RWPE1 (cell line): ENCODE measurements around the gene CD300H.
"Not testable (repeated sequence)": the region's sequence is repeated elsewhere in the genome, so short reads cannot be mapped to it uniquely, and the experiment has no call there.

Experiments
- CTCF ChIA-PET: fragments of 350-600 bp; sonication (Branson Sonifier 250); formaldehyde crosslinking; extraction: SDS; loops from one replicate; lab custom pipeline; 2021; lab: Yijun Ruan, JAX
- POLR2A ChIA-PET: fragments of 400-600 bp; formaldehyde crosslinking; extraction: SDS; loops from one replicate; lab custom pipeline; 2020; ENCODE audit warnings: antibody characterized with exemption; ENCODE audit not compliant: low non-redundant PET; lab: Yijun Ruan, JAX
- DNase-seq: peaks from one replicate; pipeline ENCODE4 v3.0.0; 2012; ENCODE audit warnings: low spot score
- H3K27ac ChIP-seq: fragments of 450-650 bp; 2 replicates; pipeline ENCODE4 v1.5.1; 2017
- TF ChIP-seq, protein P1 (sequence below): fragments of 450-650 bp; conservative IDR thresholded peaks from 2 replicates; pipeline ENCODE4 v1.5.1; 2017; ENCODE audit warnings: low read depth, mild to moderate bottlenecking

The CD300H gene

DNA sequence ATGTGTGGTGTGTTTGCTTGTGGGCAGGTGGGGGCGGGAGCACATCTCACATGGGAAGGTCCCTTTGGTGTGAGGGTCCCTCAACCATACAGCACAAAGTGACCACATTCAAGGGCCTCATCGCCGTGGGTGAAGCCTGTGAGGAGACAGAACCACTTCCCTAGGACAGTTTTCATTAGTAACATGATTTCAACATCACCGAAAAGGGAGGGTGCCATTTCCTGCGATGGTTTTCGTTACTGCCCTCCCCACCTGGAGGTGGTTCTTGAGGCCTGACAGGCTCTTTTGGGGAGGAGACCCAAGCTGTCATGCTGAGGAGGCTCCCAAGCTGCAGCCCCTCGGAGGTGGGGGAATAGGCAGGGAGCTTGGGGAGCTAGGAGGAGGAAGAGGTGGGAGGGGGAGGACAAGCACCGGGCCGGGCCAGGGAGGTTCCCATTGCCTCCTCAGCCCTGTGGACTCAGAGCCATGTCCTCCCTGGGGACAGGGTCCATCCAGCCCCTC, 45.6 kb downstream of the CD300H start:
- no peak for DNase-seq
- POLR2A ChIA-PET: no interaction called here
- CTCF ChIA-PET: no interaction called here
- no peak overlapping the region for H3K27ac ChIP-seq
- TF ChIP-seq, protein P1, sequence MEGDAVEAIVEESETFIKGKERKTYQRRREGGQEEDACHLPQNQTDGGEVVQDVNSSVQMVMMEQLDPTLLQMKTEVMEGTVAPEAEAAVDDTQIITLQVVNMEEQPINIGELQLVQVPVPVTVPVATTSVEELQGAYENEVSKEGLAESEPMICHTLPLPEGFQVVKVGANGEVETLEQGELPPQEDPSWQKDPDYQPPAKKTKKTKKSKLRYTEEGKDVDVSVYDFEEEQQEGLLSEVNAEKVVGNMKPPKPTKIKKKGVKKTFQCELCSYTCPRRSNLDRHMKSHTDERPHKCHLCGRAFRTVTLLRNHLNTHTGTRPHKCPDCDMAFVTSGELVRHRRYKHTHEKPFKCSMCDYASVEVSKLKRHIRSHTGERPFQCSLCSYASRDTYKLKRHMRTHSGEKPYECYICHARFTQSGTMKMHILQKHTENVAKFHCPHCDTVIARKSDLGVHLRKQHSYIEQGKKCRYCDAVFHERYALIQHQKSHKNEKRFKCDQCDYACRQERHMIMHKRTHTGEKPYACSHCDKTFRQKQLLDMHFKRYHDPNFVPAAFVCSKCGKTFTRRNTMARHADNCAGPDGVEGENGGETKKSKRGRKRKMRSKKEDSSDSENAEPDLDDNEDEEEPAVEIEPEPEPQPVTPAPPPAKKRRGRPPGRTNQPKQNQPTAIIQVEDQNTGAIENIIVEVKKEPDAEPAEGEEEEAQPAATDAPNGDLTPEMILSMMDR: no peak

DNA sequence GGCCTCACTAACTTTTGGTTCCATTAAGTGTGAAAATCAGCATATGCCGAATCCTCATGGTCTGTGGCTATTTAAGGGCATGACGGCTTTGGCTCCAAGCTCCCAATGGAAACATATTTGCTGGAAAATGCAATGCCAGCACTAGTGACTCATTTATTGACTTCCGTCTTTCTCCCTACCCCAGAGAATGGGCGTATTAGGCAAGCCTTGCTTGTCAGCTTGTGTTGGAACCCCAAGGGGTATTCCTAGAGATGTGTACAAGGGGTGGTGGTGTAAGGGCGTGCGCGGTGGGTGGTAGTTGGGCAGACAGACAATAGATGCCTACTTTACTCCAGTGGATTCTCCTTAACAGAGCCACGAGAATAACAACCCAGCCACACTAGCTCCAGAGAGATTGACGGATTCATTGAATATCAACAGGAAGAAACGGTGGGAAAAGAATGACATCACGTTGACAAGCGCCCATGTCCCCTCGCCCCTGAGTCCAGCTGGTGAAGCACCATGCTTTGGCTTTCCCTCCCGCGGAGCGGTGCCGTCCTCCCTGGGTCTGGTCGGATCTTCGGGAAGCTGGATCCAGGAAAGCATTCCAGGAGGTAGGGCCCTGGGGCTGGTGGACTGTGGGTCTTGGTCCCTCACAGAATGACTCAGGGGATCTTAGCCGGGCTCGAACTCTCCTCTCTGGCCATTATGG, 46.4 kb downstream of the CD300H start:
- POLR2A ChIA-PET: no interaction called here
- no peak overlapping the region for H3K27ac ChIP-seq
- CTCF ChIA-PET: interaction anchor here (0.7 to 0.8 kb wide), 3 partner anchors 45 to 222 kb away, joined by 3 to 4 read pairs (median 3); no protein-coding TSS in a partner anchor
- DNase-seq: peak; percentile 22
- TF ChIP-seq, protein P1: no peak

DNA sequence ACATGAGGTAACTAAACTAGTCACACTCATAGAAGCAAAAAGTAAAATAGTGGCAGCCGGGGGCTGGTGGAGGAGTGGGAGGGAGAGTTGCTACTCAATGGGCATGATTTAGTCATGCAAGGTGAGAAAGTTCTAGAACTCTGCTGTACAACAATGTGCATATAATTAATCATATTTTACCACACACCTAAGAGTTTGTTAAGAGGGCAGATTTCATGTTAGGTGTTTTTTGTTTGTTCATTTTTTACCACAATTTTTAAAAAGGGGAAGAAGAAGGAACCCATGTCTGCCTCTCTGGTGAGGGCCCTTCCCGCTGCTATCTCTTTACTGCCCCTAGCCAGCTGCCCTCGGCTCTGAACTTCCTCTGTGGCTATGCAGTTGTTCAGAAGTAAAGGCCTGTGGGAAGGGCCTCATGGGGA, 47.3 kb downstream of the CD300H start:
- ChIA-PET CTCF (interaction anchor here (0.7 to 0.8 kb wide), 2 partner anchors 44 to 243 kb away, joined by 4 to 6 read pairs; no protein-coding TSS in a partner anchor), POLR2A (interaction anchor here (0.5 kb wide), 1 partner anchor 76 kb away, joined by 3 read pairs; no protein-coding TSS in a partner anchor)
- no peak for DNase-seq
- H3K27ac ChIP-seq: no peak overlapping the region
- TF ChIP-seq, protein P1: no peak

DNA sequence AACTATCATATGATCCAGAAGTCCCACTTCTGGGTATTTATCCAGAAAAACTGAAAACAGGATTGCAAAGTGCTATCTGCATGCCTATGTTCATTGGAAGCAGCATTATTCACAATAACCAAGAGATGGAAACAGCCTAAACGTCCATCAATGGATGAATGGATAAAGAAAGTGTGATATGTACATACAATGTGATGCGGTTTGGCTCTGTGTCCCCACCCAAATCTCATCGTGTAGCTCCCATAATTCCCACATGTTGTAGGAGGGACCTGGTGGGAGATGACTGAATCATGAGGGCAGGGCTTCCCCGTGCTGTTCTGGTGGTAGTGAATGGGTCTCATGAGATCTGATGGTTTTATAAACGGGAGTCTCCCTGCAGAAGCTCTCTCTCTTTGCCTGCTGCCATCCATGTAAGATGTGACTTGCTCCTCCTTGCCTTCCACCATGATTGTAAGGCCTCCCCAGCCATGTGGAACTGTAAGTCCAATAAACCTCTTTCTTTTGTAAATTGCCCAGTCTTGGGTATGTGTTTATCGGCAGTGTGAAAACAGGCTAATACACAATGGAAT, 48.8 kb downstream of the CD300H start:
- CTCF ChIA-PET, POLR2A ChIA-PET, DNase-seq, H3K27ac ChIP-seq: not testable (repeated sequence)

DNA sequence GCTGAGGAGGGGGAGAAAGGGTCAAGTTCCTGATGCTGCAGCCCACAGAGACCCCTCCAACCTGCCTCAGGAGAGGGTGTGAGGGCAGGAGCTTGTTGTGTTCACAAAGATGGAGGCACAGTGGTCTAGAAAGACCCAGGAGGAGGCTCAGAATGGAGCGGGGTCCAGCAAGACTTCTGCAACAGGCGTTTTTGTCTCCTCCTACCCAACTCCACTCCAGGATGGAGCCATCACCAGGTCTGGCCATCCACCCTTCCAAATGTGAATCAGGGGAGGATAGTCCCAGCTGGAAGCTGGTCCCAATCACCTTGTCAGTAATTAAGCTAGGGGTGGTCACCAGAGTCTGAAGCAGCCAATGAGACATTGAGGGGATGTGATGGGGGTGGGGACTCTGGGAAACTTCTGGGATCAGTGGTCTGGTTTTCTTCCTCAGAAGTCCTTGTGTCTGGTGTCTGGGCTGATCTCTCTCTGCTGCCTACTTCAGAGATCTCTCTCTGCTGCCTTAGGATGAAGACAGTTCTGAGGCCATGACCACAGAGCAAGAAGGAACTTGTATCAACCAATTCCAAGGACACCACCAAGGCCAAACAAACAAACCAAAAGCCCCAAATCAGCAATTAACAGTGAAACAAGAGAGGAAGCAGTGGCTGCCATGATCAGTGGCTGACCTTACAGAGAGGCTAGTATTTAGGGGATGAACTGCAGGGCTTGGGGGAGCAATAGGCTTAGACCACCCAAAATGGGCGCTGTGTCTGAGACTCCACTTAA, 50.6 kb downstream of the CD300H start:
- CTCF ChIA-PET: no interaction called here
- TF ChIP-seq, protein P1: no peak
- POLR2A ChIA-PET: no interaction called here
- DNase-seq: no peak
- no peak overlapping the region for H3K27ac ChIP-seq

DNA sequence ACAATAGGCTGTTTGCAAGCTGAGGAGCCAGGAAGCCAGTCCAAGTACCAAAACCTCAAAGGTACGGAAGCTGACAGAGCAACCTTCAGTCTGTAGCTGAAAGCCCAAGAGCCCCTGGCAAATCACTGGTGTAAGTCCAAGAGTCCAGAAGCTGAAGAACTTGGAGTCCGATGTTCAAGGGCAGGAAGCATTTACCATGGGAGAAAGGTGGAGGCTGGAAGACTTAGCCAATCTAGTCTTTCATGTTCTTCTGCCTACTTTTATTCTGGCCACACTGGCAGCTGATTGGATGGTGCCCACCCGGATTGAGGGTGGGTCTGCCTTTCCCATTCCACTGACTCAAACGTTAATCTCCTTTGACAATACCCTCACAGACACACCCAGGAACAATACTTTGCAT, 51.4 kb downstream of the CD300H start:
- TF ChIP-seq, protein P1: no peak
- ChIA-PET POLR2A (no interaction called here), CTCF (interaction anchor here (0.6 kb wide), 1 partner anchor 148 kb away, joined by 4 read pairs; no protein-coding TSS in a partner anchor)
- DNase-seq: no peak
- H3K27ac ChIP-seq: no peak overlapping the region
